Activated CD8-positive, alpha-beta memory T cell treated with anti-CD3 and anti-CD28 coated beads, Interleukin-2, amount 50 U/mL, for 1 hour (primary cell): ENCODE results near the gene CCDC51.
"Not testable (repeated sequence)": the region's sequence is repeated elsewhere in the genome, so short reads cannot be mapped to it uniquely, and the experiment has no call there.

Experiments
- DNase-seq: peaks from one replicate; pipeline ENCODE4 v3.0.0-alpha.2; 2020; ENCODE audit errors: extremely low read depth

Gene CCDC51

DNA sequence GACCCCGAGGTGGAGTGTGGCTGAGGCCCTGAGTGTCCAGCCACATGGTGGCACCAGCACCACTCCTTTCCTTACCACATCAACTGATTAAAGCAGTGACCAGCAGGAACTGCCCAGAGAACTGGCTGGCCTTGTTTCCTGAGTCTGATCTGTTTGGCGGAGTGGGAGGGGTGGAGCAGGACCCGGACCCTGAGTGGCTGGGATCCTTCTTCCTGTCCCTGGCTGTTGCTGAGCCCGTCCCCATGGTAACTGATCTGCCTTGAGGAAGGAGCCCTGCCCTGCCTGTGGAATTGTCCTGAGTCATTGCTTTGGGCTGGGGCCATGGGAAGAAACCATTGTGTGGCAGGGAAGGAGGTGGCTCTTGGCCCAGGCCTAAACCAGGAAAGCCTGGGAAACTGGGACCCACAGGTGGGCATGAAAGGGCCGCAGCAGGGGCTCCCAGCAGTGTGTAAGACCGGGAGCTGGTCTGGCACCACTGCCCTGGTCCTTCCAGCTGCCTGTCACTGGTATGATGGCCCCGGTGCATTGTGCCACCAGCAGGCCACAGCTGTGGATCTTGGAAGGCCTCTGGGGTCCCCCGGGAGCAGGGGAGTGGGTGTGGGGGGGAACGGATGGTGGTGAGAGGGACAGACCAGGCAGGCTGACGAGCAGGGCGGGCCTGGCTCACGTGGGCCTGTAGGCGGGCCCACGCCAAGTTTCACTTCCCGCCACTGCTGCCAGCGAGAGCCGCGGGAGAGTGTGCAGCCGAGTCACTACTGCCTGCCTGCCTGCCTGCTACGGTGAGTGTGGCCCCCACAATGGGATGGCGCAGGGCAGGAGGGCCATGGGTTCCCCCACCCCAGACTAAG lies 25.8 kb upstream of the CCDC51 start:
- DNase-seq = no peak

DNA sequence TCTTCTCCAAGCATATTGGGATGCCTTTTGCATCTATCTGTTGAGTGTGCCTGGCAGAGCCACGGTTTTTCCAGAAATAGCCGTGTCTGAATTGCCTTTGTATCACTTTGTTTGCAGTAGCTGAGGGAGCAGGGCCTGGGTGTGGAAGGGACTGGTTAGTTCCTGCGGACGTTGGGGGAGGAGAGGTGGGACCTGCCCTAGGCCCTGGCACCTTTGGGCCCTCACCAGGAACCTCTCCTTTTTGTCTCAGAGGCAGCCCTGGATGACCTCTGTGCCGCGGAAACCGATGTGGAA lies 25.3 kb upstream of the CCDC51 start:
- no peak for DNase-seq

DNA sequence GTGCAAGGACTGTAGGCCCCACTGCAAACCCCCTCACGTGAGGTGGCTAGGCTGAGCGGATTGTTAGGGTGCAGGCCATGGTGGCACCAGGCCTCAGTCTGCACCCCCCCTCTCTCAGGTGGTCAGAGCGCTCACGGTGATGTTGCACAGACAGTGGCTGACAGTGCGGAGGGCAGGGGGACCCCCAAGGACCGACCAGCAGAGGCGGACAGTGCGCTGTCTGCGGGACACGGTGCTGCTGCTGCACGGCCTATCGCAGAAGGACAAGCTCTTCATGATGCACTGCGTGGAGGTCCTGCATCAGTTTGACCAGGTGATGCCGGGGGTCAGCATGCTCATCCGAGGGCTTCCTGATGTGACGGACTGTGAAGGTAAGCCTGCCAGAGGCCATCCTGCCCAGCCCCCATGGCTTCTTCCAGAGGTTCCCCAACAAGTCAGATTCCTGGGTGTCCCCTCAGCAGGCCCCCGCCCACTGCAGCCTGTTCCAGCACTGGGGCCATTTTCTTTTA lies 24.8 kb upstream of the CCDC51 start:
- no peak for DNase-seq

DNA sequence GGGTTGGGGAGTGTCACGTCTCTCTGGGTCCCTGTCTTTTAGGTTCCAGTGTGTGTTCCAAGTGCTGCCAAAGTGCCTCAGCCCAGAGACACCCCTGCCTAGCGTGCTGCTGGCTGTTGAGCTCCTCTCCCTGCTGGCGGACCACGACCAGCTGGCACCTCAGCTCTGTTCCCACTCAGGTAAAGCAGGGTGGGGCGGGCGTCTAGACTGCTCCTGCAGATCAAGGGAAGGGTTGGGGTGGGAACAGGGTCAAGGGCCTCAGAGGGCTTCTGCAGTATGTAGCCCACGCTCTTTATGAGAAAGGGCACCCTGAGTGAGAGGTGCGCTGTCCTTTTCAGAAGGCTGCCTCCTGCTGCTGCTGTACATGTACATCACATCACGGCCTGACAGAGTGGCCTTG lies 23.8 kb upstream of the CCDC51 start:
- no peak for DNase-seq

DNA sequence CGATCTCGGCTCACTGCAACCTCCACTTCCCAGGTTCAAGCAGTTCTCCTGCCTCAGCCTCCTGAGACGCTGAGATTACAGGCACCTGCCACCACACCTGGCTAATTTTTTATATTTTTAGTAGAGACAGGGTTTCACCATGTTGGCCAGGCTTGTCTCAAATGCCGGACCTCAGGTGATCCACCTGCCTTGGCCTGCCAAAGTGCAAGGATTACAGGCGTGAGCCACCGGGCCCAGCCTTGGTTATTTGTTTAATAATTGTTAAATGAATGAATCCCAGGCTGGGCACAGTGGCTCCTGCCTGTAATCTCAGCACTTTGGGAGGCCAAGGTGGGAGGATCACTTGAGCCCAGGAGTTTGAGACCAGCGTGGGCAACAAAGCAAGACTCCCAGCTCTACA lies 21.8 kb upstream of the CCDC51 start:
- not testable (repeated sequence) for DNase-seq

DNA sequence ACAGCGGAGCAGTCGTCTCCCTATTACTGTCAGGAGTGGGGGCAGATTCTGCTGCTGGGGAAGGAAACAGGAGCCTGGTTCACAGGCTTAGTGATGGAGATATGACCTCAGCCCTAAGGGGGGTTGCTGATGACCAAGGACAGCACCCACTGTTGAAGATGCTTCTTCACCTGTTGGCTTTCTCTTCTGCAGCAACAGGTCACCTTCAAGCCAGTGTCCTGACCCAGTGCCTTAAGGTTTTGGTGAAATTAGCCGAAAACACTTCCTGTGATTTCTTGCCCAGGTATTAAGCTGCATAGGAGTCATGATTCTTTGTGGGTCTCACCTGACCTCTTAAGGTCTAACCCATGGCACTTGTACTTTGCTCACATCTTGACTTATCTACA lies 20.6 kb upstream of the CCDC51 start:
- DNase-seq = no peak

DNA sequence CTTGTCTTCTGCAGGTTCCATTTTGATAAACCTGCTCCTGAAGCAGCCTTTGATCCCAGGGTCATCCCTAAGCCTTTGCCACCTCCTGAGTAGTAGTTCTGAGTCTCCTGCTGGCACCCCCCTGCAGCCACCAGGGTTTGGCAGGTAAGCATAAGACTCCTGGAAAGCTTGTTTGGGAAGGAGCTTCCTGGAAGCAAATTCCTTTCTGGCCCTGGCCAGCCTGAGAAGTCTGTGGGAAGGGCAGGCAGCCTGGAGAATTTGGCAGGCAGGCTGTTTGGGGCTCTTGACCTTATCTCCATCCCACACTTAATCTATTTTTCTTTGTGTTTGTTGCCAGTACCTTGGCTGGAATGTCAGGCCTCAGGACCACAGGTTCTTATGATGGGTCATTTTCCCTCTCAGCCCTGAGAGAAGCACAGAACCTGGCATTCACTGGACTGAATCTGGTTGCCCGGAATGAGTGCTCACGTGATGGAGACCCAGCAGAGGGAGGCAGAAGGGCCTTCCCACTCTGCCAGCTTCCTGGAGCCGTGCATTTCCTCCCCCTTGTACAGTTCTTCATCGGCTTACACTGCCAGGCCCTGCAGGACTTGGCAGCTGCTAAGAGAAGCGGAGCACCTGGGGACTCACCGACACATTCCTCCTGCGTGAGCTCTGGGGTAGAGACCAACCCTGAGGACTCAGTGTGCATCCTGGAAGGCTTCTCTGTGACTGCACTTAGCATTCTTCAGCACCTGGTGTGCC lies 20.0 kb upstream of the CCDC51 start:
- DNase-seq = no peak

DNA sequence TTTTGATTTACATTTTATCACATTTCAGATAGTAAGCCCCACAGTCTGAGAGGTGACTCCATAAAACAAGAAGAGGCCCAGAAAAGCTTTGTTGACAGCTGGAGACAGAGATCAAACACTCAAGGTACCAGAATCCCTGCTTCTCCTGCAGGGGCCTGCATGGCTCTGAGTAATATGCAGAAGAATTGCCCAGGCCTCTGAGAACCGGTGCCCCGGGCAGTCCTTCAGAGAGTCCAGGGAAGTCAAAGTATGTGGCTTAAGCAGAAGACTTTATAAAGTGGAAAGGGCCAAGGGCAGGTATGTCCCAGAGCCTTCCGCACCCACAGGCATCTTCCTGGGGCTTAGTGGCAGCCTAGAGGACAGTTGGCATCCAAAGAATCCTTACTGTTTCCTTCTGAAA lies 19.4 kb upstream of the CCDC51 start:
- no peak for DNase-seq

DNA sequence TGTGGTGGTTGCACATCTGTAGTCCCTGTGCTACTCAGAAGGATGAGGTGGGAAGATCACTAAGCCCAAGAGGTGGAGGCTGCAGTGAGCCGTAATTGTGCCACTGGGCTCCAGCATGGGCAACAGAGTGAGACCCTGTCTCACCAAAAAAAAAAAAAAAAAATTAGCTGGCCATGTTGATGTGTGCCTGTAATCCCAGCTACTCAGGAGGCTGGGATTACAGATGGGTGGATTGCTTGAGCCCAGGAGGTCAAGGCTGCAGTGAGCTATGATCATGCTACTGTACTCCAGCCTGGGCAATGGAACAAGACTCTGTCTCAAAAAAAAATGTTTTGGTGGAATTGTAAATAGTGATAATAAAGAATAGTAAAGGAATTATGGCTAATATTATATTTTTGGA lies 16.5 kb upstream of the CCDC51 start:
- no peak for DNase-seq

DNA sequence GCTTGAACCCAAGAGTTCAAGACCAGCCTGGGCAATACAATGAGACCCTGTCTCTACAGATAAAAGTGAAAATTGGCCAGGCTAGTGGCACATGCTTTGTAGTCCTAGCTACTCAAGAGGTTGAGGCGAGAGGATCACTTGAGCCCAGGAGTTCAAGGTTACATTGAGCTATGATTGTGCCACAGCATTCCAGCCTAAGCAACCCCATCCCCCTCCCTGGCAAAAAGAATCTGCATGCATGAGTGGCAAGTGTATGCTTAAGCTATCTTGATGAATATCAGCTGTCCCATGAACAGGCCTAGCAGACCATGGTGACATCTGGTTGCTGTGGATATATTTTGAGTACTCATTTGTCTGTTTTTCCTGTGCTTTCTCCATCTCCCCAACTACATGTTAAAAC lies 11.4 kb upstream of the CCDC51 start:
- DNase-seq = no peak

DNA sequence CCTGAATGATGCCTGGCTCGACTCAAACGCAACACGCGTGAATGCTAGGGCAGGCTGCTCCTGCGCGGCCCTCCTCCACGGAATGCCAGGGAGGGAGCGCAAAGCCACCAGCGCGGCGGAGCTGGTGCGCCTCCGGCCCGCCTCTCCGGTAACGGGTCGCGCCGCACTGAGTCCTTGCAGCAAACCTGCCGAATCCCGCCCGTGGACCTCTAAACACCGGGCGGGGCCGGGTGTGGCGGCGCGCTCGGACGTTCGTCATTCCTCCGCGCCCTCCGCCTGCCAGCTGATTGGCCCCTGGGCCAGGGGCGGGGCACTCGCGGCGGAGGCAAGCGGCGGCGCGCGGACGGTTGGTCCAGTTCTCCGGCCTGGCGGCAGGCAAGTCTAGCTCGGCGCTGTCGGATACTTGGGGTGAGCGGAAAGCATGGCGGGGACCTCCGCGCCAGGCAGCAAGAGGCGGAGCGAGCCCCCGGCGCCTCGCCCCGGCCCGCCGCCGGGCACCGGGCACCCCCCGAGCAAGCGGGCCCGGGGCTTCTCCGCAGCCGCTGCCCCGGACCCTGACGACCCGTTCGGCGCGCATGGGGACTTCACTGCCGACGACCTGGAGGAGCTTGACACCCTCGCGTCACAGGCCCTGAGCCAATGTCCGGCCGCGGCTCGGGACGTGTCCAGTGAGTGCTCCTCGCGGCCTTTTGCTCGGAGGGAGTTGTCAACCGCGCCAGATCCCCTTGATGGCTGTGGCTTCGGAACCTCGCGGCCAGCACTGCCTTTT lies 6.7 kb upstream of the CCDC51 start, which contains the start of gene ATRIP:
TSS of gene ATRIP (plus strand) at position 313 of the 769 bp plus-strand sequence. CDS start at position 422, 109 bp downstream.
- peak; percentile 50 for DNase-seq

DNA sequence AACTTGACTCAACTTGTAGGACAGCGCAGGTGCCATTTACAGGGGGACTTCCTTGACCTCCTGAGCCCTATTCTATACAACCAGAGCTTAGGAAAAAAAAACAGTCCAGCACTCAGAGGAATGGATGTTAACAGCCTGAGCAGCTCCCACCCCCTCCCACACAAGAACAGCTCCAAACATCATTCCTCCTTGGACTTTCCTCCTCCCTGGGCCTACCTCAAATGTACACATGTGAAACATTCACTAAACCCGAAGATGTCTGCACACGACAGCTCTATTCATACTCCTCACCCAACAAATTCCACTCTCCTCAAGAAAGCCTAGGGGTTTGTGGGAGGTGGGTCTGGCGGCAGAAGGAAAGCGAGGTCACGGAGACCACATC lies 6.1 kb upstream of the CCDC51 start:
- DNase-seq = no peak

DNA sequence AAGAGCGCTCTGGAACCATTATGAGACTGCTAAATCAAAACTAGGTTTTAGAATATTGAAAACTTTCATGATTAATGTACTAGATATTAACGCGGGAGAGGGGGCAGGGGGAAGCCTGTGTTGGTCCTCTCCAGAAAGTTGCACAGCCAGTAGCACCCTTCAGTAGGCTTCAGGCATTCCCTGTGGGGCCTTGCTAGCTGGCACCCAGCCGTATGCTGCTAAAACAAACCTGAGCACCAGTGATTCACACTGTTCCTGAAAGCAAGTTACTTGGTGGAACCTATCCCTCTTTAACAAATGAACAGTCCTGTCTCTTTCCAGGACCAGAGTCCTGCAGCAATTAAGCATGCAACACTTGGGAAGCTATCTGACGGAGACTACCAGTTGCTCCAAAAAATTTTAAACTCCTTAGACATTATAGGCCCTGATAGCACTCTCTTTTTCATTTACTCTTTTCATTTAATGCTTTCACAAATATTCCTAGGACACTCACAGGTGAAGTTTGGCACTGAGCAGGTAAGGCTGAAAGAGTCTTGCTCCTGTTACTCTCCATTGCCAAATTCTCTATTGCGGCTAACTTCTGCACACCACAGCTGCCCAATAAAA lies 5.5 kb upstream of the CCDC51 start:
- no peak for DNase-seq

DNA sequence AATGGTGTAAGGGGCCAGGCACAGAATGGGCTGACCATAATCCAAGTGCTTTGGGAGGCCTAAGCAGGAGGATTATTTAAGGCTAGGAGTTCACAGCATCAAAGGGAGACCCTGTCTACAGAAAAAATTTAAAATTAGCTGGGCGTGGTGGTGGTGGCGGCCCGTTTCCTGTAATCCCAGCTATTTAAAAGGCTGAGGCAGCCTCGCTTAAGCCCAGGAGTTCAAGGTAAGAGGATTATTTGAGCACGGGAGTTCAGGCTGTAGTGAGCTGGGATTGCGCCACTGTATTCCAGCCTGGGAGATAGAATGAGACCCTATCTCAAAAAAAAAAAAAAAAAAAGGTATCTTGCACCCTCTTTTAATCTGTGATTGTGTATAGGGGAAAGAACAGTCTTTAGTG lies 2.0 kb upstream of the CCDC51 start:
- DNase-seq = no peak

DNA sequence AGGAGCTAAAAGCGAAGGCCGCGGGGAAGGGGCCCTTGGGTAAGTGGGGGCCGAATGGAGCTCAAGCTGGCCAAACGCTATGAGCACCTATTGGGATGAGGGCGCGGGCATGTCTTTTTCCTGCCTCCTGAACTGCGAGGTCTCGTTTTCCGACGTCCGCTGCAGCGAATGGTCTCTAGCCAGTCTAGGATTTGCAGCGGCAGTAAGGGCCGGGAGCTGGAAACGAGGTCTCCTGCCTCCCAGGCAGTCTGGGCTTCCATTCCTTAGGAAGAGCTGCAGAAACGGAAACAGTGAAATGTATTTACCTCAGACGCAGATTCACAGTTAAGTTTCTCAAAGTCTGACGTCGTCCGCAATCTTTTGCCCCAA lies 655 bp upstream of the CCDC51 start:
- DNase-seq = no peak

DNA sequence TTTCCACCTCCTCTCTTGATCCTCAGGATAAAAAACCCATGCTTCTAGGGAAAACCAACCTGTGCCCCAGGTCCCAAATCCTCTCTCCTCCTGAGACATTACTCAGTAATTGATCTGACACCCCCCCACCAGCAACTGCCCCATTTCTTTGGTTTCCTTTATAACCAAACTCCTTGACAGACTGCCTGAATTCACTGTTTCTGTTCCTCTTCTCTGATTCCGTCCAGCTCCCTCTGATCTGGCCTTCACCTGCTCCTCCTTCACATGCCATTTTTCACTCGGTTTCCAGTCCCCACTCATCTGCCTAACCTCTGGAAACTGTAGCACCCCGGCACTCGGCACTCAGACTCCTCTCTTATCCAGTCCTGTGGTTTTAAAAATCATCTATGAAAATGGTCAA lies 2.1 kb downstream of the CCDC51 start:
- no peak for DNase-seq

DNA sequence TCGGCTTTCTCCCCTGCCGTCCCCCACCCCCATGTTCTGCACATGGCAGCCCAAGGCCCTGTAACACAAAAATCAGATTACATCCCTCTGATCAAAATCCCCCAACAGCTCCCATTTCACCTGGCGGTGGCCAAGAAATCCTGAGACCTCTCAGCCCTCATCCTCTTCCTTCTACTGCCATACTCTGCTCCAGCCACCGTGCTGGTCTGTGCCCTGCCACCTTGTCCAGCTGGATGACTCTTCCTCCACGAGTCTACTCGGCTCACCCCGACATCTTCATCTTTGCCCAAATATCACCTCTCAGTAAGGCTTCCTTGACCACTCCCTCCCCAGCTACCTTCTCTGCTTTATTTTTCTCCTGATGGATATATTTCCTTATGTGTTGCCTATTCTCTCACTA lies 3.1 kb downstream of the CCDC51 start:
- DNase-seq = no peak

DNA sequence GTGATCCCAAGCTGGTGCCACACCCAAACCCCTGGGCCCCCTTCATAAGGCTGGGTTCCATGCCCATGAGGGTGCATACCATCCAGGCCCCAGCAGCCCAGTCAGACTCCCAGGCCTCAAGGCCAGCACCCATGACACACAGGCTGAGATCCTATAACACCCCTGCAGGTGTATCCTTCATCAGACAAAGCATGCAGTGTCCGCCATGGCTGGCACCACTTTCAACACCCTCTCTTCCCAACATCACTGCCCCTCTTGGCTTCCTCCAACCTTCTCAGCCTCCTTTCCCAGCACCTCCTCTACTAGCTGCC lies 3.5 kb downstream of the CCDC51 start:
- no peak for DNase-seq

DNA sequence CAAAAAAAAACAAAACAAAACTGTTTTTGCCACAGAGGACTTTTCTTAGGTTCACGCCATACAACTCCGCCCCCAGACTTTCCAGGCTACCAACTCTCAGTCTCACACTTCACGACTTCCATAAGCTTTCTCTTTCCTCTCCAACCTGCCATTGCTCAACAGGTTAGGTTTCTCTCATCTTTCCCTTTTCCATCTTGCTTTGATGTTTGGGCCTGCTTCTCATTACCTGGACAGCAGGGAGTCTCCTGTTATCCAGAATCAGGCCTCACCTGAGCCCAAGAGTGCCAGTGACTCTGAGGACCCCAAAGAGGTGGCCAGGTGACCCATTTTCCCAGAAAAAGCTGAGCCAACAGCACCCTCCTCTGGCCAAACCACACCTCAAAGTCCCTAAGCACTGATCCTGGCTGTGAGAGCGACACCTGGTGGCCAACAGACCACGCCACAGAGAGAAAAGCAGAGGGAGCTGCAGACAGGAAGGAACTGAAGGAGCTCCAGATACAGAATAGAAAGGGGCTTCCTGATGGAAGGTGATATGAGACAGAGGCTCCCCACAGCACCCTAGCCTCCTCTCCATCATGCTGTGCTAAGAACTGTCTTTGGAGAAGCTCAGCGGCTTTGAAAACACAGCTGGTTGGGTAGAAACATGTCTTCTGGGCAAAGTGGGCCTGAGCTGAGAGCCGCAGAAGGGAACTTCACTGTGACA lies 4.0 kb downstream of the CCDC51 start:
- peak; percentile 66 for DNase-seq

DNA sequence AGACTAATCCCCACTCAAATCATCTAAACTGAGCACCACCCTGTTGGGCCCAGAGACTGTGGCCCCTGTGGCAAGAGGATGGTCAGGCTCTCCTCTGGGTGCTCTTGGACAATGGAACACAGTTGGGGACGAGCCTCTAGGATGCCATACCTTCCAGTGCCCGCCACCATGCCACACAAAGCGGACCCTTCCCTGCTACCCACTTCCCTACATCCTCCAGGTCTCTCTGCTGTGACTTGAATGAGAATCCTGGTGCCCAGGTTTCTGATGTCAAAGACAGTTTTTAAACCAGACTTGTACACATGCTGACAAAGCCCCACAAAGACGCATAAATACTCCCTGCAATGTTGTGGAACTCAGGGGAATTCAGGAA lies 4.7 kb downstream of the CCDC51 start:
- no peak for DNase-seq

DNA sequence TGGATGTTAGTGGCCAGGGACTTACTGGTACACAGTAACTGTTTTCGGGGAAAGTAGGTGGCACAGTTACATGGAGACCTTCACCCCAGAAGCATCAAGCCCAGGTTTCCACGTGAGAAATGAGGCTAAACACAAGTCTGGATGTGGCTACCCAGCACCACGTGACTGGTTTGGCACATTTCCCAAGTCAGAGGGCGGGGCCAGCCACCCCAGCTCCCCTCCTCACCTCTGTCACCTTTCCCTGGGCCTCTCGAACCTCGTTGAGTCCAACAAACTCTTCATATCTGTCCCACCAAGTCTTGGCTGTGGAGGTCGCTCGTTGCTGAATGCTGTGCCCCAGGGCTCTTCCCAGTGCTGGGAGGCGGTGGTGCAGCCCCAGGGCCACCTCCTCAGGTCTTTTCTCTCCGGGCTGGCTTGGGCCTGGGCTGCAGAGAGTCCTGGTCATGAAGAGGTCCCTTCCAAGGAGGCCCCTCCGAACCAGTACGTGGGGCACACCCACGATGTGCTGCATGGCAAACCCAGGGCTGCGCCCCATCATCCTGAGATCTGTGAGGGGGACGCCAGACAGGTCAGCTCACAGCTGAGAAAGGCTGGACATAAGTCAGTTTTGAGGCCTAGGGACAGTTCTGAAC lies 5.2 kb downstream of the CCDC51 start:
- DNase-seq = no peak
